PFSK-1 (cell line): ENCODE data around the gene FXYD2. TPM values are rescaled to one million over a fixed set of nuclear protein-coding genes. Genes with fewer than 3 reads are reported as not detected.

Experiments
- FOXP2 ChIP-seq: optimal IDR thresholded peaks from 2 replicates; pipeline ENCODE3; 2011; ENCODE audit warnings: borderline replicate concordance, control low read depth, inconsistent platforms; ENCODE audit not compliant: insufficient read depth; ENCODE audit errors: extremely low read length, extremely low read depth
- POLR2AphosphoS5 ChIP-seq: IDR thresholded peaks from 2 replicates; pipeline ENCODE4 v1.6.1; 2012; ENCODE audit warnings: low read depth, mild to moderate bottlenecking, control low read depth, low read length, moderate library complexity
- SIN3A ChIP-seq: IDR thresholded peaks from 2 replicates; pipeline ENCODE4 v1.6.1; 2012; ENCODE audit warnings: mild to moderate bottlenecking, low read length, moderate library complexity, borderline replicate concordance; ENCODE audit not compliant: insufficient read depth
- TAF1 ChIP-seq: IDR thresholded peaks from 2 replicates; pipeline ENCODE4 v1.6.1; 2012; ENCODE audit warnings: low read length, control low read depth, borderline replicate concordance; ENCODE audit not compliant: insufficient read depth
- polyA plus RNA-seq: library from polyadenylated mRNA; unstranded; fragments of >200 nt; gene quantifications from one replicate; pipeline ENCODE4 v1.2.1, GENCODE V29; 2012; ENCODE audit warnings: low read depth, missing spikeins; ENCODE audit not compliant: insufficient read length
- TF ChIP-seq, protein P1 (sequence below), 2 experiments: IDR thresholded peaks; 2 replicates each; pipeline versions ENCODE4 v1.6.1 to v1.8.0; 2011 to 2012; ENCODE audit warnings: low read depth in 2 of 2, low read length in 2 of 2, control low read depth in 1 of 2, inconsistent platforms in 1 of 2, mild to moderate bottlenecking in 1 of 2, moderate library complexity in 1 of 2; ENCODE audit not compliant: insufficient read depth in 1 of 2

The FXYD2 gene
- not detected for polyA plus RNA-seq

DNA sequence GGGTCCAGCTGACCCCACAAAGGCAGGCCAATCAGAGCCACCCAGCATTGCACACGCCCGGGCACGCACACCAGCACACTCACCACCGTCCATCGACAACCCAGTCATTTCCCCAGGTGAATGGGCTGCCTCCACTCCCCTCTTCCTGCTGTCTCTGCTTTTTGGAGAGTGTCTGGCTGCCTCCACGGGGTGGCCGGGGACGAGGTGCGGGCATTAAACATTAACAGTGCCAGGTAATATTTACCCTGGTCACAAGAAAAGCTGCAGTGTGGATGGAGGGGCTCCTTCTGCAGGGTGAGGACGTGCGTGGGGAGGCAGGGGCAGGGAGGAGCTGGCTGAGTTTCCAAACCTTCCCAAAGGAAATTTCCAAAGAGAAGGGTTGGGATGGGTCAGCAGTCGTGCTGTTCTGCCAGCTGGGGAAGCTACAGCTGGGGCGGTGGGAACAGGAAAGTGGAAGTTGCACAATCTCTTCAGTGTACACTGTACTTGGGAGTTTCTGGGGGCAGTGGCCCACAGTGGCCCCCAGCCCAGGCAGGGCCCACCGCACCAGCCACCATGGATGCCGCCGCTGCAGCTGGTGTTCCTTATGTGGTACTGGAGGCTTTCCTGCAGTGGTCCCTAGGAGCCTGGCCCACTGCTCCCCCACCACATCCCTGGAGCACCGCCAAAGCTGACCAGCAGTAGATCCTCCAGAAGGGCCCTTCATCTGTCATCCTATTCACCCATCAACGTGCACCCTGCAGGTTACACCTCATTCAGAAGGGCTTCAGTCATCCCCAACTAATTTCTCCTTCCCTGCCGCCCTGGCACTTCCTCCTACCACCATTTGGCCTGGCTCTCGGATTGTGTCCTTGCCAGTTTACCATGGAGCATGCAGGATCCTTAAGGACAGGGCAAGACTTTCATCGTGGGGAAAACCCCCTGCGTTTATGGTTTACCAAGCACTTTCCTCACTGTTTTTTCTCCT lies at the start of gene FXYD2:
Gene FXYD2, minus strand, starts transcription at position 174 of the 967 bp plus-strand sequence. Its CDS starts 66 bp downstream, at position 108.
- TF ChIP-seq, protein P1, sequence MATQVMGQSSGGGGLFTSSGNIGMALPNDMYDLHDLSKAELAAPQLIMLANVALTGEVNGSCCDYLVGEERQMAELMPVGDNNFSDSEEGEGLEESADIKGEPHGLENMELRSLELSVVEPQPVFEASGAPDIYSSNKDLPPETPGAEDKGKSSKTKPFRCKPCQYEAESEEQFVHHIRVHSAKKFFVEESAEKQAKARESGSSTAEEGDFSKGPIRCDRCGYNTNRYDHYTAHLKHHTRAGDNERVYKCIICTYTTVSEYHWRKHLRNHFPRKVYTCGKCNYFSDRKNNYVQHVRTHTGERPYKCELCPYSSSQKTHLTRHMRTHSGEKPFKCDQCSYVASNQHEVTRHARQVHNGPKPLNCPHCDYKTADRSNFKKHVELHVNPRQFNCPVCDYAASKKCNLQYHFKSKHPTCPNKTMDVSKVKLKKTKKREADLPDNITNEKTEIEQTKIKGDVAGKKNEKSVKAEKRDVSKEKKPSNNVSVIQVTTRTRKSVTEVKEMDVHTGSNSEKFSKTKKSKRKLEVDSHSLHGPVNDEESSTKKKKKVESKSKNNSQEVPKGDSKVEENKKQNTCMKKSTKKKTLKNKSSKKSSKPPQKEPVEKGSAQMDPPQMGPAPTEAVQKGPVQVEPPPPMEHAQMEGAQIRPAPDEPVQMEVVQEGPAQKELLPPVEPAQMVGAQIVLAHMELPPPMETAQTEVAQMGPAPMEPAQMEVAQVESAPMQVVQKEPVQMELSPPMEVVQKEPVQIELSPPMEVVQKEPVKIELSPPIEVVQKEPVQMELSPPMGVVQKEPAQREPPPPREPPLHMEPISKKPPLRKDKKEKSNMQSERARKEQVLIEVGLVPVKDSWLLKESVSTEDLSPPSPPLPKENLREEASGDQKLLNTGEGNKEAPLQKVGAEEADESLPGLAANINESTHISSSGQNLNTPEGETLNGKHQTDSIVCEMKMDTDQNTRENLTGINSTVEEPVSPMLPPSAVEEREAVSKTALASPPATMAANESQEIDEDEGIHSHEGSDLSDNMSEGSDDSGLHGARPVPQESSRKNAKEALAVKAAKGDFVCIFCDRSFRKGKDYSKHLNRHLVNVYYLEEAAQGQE (IDR thresholded peaks at IDR 0.05; ENCODE audit: insufficient read depth in 1 of 2, low read depth in 2 of 2, low read length in 2 of 2): no peak
- no peak for TF ChIP-seq TAF1
- no peak for TF ChIP-seq FOXP2
- no peak for TF ChIP-seq SIN3A
- no peak for TF ChIP-seq POLR2AphosphoS5

DNA sequence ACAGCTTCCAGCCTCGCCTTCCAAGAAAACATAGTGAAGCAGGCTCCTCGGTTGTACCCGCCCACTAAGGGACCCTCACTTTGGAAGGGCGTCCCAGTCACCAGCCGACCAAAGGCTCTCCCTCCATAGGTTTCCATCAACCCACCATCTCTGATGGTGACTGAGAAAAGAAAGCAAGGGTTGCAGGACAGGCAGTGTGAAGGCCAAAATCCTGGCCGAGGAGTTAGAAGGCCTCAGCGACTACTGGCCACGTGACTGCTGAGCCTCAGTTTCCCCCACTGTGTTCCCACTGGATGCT lies 49.2 kb upstream of the FXYD2 start:
- TF ChIP-seq POLR2AphosphoS5: no peak
- TF ChIP-seq TAF1: no peak
- TF ChIP-seq SIN3A: no peak
- no peak for TF ChIP-seq FOXP2
- TF ChIP-seq, protein P1 (IDR thresholded peaks at IDR 0.05; ENCODE audit: insufficient read depth in 1 of 2, low read depth in 2 of 2, low read length in 2 of 2): no peak

DNA sequence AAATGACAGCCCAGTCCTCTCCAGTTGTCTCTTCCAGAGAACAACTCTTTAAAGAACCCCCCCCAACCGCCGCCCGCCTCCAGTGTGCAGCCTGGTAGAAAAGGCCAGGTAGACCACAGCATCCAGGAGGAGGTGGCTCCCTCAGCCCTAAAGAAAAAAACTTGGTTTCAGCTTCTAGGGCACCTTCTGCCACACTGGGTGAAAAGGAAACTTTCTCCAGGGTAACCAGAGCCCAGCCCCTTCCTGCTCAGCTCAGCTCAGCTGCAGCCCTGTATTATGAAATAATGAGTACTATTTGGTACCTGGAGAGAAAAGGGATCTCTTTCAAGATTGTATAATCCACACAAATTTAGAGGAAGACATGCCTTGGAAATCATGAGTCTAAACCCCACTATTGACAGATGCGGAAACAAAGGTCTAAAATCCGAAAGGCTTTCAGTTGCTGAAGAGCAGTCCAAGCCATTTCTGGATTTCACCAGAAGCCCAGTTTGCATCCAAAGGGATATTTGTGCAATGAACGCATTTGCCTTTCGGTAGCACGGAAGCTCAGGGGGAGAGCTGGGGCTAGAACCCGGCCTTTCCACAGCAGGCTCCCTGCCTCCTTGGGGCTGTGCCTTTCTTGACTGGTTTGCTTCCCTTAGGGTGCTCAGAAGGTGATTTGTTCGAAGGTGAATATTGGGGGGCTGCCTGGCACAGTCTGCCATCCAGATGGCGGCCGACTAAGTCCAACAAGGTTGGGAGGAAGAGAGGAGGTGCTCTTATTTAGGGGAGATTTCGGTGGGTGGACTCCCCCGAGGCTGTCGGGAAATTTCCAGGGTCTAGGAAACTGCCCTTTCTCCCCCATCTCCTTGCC lies 48.7 kb upstream of the FXYD2 start:
- TF ChIP-seq, protein P1 (IDR thresholded peaks at IDR 0.05; ENCODE audit: insufficient read depth in 1 of 2, low read depth in 2 of 2, low read length in 2 of 2): no peak
- no peak for TF ChIP-seq SIN3A
- no peak for TF ChIP-seq POLR2AphosphoS5
- no peak for TF ChIP-seq FOXP2
- TF ChIP-seq TAF1: no peak

DNA sequence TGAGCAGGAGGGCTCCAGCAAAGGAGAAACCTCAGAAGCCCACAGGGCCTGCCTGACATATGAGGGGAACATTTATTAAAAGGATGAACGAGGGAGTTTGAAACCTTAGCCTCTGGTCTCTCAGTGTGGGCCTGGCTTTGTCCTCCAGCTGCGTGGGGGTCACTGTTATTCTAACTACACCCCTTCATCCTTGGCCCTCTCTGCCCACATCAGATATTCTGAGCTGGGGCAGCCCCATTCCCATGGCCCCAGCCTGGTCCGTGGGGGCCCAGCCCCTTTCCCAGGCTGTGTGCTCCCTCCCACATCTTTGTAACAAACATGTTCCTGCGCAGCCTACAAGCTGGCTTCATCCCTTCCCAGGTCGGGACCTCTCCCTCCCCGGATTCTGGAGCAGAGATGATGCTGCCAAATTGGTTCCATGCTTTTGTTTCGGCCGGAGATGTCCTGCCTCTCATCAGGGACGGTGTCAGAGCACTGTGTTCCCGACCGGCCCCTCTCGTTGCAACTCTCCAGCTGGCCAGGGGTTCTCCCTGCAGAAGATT lies 47.9 kb upstream of the FXYD2 start:
- no peak for TF ChIP-seq FOXP2
- no peak for TF ChIP-seq SIN3A
- no peak for TF ChIP-seq TAF1

DNA sequence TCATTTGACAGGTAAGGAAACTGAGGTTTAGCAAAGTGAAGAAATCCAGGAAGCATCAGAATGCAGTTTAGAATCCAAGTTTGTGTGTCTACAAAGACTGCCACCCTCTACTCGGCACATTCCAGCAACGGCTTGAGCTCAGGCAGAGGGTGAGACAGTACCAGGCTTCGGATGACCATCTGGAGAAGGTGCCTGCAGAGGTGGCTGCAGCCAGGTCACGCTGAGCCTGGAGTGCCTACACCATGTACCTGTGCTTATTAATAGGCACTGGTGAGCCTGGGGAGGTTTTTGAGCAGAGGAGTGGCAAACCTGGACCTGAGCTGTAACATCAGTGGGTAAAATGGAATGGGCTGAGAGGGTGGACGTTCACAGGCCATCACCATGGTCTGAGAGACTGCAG lies 47.2 kb upstream of the FXYD2 start:
- TF ChIP-seq SIN3A: no peak
- TF ChIP-seq, protein P1 (IDR thresholded peaks at IDR 0.05; ENCODE audit: insufficient read depth in 1 of 2, low read depth in 2 of 2, low read length in 2 of 2): no peak
